ENCODE results near the gene EPHB1.

DNA sequence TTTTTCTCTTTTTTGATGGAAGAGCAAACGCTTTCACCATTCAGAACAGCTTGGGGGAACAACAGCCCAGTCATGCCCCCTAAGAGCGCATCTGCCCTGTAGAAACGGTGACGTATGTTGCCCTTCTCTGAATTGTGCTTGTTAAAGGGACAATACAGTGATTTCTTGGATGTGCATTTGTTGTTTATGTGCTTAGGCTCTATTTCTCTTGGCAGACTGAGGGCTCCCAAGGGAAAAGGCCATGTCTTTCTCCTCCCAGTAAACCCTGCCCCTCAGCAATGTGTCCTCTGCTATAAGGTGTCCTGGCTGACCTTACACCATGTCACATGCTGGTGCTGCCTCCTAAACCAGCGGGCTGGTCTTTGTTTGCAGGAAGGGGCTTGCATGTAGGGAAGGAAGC, 346.1 kb downstream of the EPHB1 start:
- TF ChIP-seq CTCF (IDR thresholded peaks at IDR 0.05) (no peak), POLR2A (IDR thresholded peaks at IDR 0.05) (no peak)

Measured in thyroid gland (tissue), 4 donors.